B cell (primary cell): Measurements from ENCODE around the gene PHF21B.

Source experiments
- CTCF ChIP-seq: fragments of 200-600 bp; IDR thresholded peaks from one replicate; pipeline ENCODE4 v1.8.0; 2022; ENCODE audit warnings: antibody characterized with exemption, mild to moderate bottlenecking
- EZH2 ChIP-seq: IDR thresholded peaks from 2 replicates; pipeline ENCODE4 v1.6.1; 2012; ENCODE audit warnings: borderline replicate concordance, low read depth, mild to moderate bottlenecking, moderate library complexity, low read length; ENCODE audit not compliant: insufficient read depth, poor library complexity, severe bottlenecking

DNA sequence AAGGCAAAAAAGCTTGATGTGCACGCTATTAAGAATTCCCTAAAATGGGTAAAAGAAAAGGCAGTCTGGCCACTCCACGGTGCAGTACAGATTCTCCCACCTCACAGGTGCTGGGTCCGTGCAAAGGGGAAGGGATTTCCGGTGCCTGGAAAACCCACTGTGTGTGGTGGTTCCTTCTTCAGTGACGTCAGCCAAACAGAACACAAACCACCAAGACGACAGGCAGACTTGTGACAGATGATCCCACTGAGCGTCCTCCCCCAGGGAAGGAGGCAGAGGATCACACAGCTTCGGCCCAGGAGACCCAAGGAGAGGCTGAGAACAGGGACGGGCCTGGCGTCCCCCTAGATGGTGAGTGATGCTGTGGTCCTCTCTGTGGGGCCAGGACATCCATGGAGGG is 18.6 kb downstream of the PHF21B start:
- no peak for TF ChIP-seq CTCF
- no peak for TF ChIP-seq EZH2
